ENCODE data around the gene AHSG.
"Not testable (repeated sequence)": the region's sequence is repeated elsewhere in the genome, so short reads cannot be mapped to it uniquely, and the experiment has no call there.

Gene AHSG

GRCh38 chr3:186612721-186613636 lies at the start of gene AHSG:
Gene AHSG, plus strand, starts transcription at chr3:186613060. Its CDS starts 82 bp downstream, at chr3:186613142.
- no peak for DNase-seq

- no peak for DNase-seq
Observed at GRCh38 chr3:186564586-186564985, 48.3 kb upstream of the AHSG start.

- no peak for DNase-seq
Observed at GRCh38 chr3:186566772-186567071, 46.1 kb upstream of the AHSG start.

- DNase-seq = peak; percentile 99
Observed at GRCh38 chr3:186567072-186567921, 45.6 kb upstream of the AHSG start, which contains the start of gene TBCCD1. Gene TBCCD1, minus strand, starts transcription at chr3:186567339. Its CDS starts 3,010 bp downstream, at chr3:186564329.

GRCh38 chr3:186569361-186569760 lies 43.5 kb upstream of the AHSG start:
- not testable (repeated sequence) for DNase-seq

- DNase-seq = no peak
Observed at GRCh38 chr3:186569779-186570095, 43.1 kb upstream of the AHSG start.

GRCh38 chr3:186570096-186570940 lies 42.5 kb upstream of the AHSG start, which contains the start of gene DNAJB11:
Gene DNAJB11, plus strand, starts transcription at chr3:186570720. Its CDS starts 178 bp downstream, at chr3:186570898.
- peak; percentile 99 for DNase-seq

- DNase-seq = no peak
Observed at GRCh38 chr3:186570941-186571643, 41.8 kb upstream of the AHSG start.

GRCh38 chr3:186571644-186572013 lies 41.2 kb upstream of the AHSG start:
- no peak for DNase-seq

- DNase-seq = no peak
Observed at GRCh38 chr3:186577521-186577920, 35.3 kb upstream of the AHSG start.

GRCh38 chr3:186580785-186581184 lies 32.1 kb upstream of the AHSG start:
- no peak for DNase-seq

GRCh38 chr3:186582541-186582940 lies 30.3 kb upstream of the AHSG start:
- no peak for DNase-seq

GRCh38 chr3:186583831-186584230 lies 29.0 kb upstream of the AHSG start:
- no peak for DNase-seq

- not testable (repeated sequence) for DNase-seq
Observed at GRCh38 chr3:186586245-186586644, 26.6 kb upstream of the AHSG start.

- DNase-seq = no peak
Observed at GRCh38 chr3:186587183-186587582, 25.7 kb upstream of the AHSG start.

- no peak for DNase-seq
Observed at GRCh38 chr3:186588632-186589031, 24.2 kb upstream of the AHSG start.

GRCh38 chr3:186589121-186589520 lies 23.7 kb upstream of the AHSG start:
- no peak for DNase-seq

GRCh38 chr3:186589856-186590579 lies 22.8 kb upstream of the AHSG start:
- no peak for DNase-seq

GRCh38 chr3:186590580-186591295 lies 22.1 kb upstream of the AHSG start:
- no peak for DNase-seq

- DNase-seq = no peak
Observed at GRCh38 chr3:186592682-186593081, 20.2 kb upstream of the AHSG start.

- DNase-seq = no peak
Observed at GRCh38 chr3:186593862-186594261, 19.0 kb upstream of the AHSG start.
